Spleen (tissue), 11 donors: Measurements from ENCODE around the gene MRPS31. TPM values are rescaled to one million over a fixed set of nuclear protein-coding genes. Genes with fewer than 3 reads are reported as not detected.
A peak's percentile ranks its signal among the peaks of the same experiment; 100 is the strongest.
"Not testable (repeated sequence)": the region's sequence is repeated elsewhere in the genome, so short reads cannot be mapped to it uniquely, and the experiment has no call there.

Source experiments
- DNase-seq: peaks from one replicate; pipeline ENCODE4 v3.0.0-alpha.2; 2020
- H3K27ac ChIP-seq, 8 donors: fragments of 200-600 bp; sonication (generic) in 7 of 8; 1 replicate in 4 of 8; 2 replicates in 4 of 8; pipeline versions ENCODE4 v1.5.0 to v1.8.0; 2016 to 2021; ENCODE audit warnings: inconsistent platforms in 4 of 8, mild to moderate bottlenecking in 4 of 8, moderate library complexity in 1 of 8
- H3K27me3 ChIP-seq, 7 donors: fragments of 200-600 bp; sonication (generic) in 6 of 7; replicated peaks in 1 of 7; 1 replicate in 4 of 7; 2 replicates in 3 of 7; pipeline versions ENCODE4 v1.5.0 to v1.8.0; 2016 to 2021; ENCODE audit warnings: inconsistent platforms in 3 of 7, mild to moderate bottlenecking in 1 of 7
- H3K36me3 ChIP-seq, 6 donors: fragments of 200-600 bp; sonication (generic) in 5 of 6; 1 replicate in 4 of 6; 2 replicates in 2 of 6; pipeline versions ENCODE4 v1.5.0 to v1.8.0; 2016 to 2021; ENCODE audit warnings: inconsistent platforms in 2 of 6
- H3K4me1 ChIP-seq, 6 donors: fragments of 200-600 bp; sonication (generic) in 5 of 6; 1 replicate in 3 of 6; 2 replicates in 3 of 6; pipeline versions ENCODE4 v1.5.0 to v1.8.0; 2016 to 2021; ENCODE audit warnings: inconsistent platforms in 3 of 6
- H3K4me3 ChIP-seq, 8 donors: fragments of 200-600 bp; sonication (generic) in 7 of 8; 1 replicate in 4 of 8; 2 replicates in 4 of 8; pipeline versions ENCODE4 v1.5.0 to v1.8.0; 2016 to 2021; ENCODE audit warnings: inconsistent platforms in 4 of 8, mild to moderate bottlenecking in 4 of 8, moderate library complexity in 2 of 8
- H3K9me3 ChIP-seq, 8 donors: fragments of 200-600 bp; sonication (generic) in 7 of 8; 1 replicate in 4 of 8; 2 replicates in 4 of 8; pipeline versions ENCODE4 v1.5.0 to v1.8.0; 2016 to 2021; ENCODE audit warnings: inconsistent platforms in 4 of 8
- CTCF ChIP-seq, 11 experiments: fragments of 200-600 bp in 7 of 11; fragments of 450-650 bp in 4 of 11; sonication (generic) in 4 of 11; IDR thresholded peaks in 8 of 11; conservative IDR thresholded peaks in 3 of 11; 1 replicate in 7 of 11; 2 replicates in 4 of 11; pipeline versions ENCODE4 v1.4.0 to v1.8.0; 2016 to 2021; ENCODE audit warnings: antibody characterized with exemption in 11 of 11, inconsistent platforms in 4 of 11, mild to moderate bottlenecking in 1 of 11
- POLR2A ChIP-seq, 3 donors: fragments of 450-650 bp; IDR thresholded peaks; one replicate each; pipeline ENCODE4 v1.5.1; 2017; ENCODE audit warnings: antibody characterized with exemption in 3 of 3, mild to moderate bottlenecking in 1 of 3
- POLR2AphosphoS5 ChIP-seq, 3 donors: sonication (generic); formaldehyde crosslinking; IDR thresholded peaks; one replicate each; pipeline ENCODE4 v1.5.1; 2017; ENCODE audit warnings: antibody characterized with exemption in 3 of 3
- WGBS, 5 donors: extraction: QIAGEN DNeasy Blood & Tissue Kit in 3 of 5; methylation state at CpG; one replicate each; pipeline versions ENCODE4 v1.1.5 to v1.1.7; 2013 to 2018; 5-methylcytosine and 5-hydroxymethylcytosine counted together
- intact Hi-C: fragments of 100-400 bp; cut with DNase I; formaldehyde crosslinking; loops from one replicate; pipeline ENCODE4 v1.15.0; 2023; ENCODE audit warnings: low total_unique reads
- polyA plus RNA-seq, 3 donors: library from polyadenylated mRNA; stranded (reverse); fragments of 200-250 nt; gene quantifications; one replicate each; pipeline ENCODE4 v1.2.1, GENCODE V29; 2013
- total RNA-seq, 7 donors: library from RNA; depleted of rRNA in 3 of 7; stranded (reverse); fragments of >200 nt in 3 of 7; fragmentation: NEBNext Ultra II Directional in 4 of 7; extraction: Animal tissue kit (Norgen Biotek cat#: 25700) in 4 of 7; gene quantifications; one replicate each; pipeline versions ENCODE4 v1.1.0 to v1.2.1, GENCODE V29; 2016 to 2021
- donor health status: healthy with polysubstance abuse.
- donor health status: DM: no; HTN: no; CAD: no; lungs with moderate emphysema.
- donor health status: DM: no; HTN: no; CAD: no.
- donor health status: Bipolar disorder and iron deficiency.
- donor health status: healthy.
- donor health status: DM: no; HTN: no; CAD: no.
- donor health status: DM: yes; HTN: yes; CAD: no.

MRPS31 gene
- total and polyA plus RNA-seq, 10 donors: 16.8 to 33.2 (median 28.1) TPM

- Histone ChIP-seq H3K36me3 (peaks cover 3 to 97% (median 47%) of the 10 kb centered on the region in 6 donors), H3K4me3 (no peak overlapping the region), H3K27me3 (no peaks in the 10 kb centered on the region), H3K9me3 (no peaks in the 10 kb centered on the region), H3K4me1 (no peaks in the 10 kb centered on the region), H3K27ac (no peak overlapping the region)
- TF ChIP-seq CTCF (IDR thresholded peaks at IDR 0.05 in 8 of 11, conservative IDR thresholded peaks at IDR 0.05 in 3 of 11) (no peak), POLR2A (IDR thresholded peaks at IDR 0.05) (no peak), POLR2AphosphoS5 (IDR thresholded peaks at IDR 0.05) (no peak)
- WGBS, 5 donors: 83 to 93% (median 92%) methylated on average over 1 of the region's 1 CpG
- intact Hi-C loops: no loop called here
- DNase-seq: no peak
Measured at GRCh38 chr13:40749327-40749726, 21.7 kb downstream of the MRPS31 start.

- H3K4me1 ChIP-seq, H3K9me3 ChIP-seq, DNase-seq, intact Hi-C loops, H3K27ac ChIP-seq, H3K27me3 ChIP-seq: not testable (repeated sequence)
- H3K4me3 ChIP-seq: peak overlapping the region in 1 of 8 donors; percentile 33
- 68 to 78% (median 76%) methylated on average over 6 to 11 of the region's 11 CpGs for WGBS, 5 donors
- peaks cover 0 to 44% (median 2%) of the 10 kb centered on the region in 6 donors for H3K36me3 ChIP-seq
Measured at GRCh38 chr13:40735232-40735548, 35.8 kb downstream of the MRPS31 start.

- Histone ChIP-seq H3K36me3 (peaks cover 0 to 49% (median 7%) of the 10 kb centered on the region in 6 donors), H3K4me3 (peak overlapping the region in 1 of 8 donors; percentile 33)
- 88 to 96% (median 94%) methylated on average over 24 of the region's 24 CpGs for WGBS, 5 donors
- intact Hi-C loops, H3K9me3 ChIP-seq, H3K27me3 ChIP-seq, H3K27ac ChIP-seq, DNase-seq, H3K4me1 ChIP-seq: not testable (repeated sequence)
Measured at GRCh38 chr13:40734536-40735231, 36.3 kb downstream of the MRPS31 start.

- Histone ChIP-seq H3K4me3 (no peak overlapping the region), H3K27ac (no peak overlapping the region), H3K4me1 (no peaks in the 10 kb centered on the region), H3K36me3 (peaks cover 0 to 70% (median 24%) of the 10 kb centered on the region in 6 donors), H3K9me3 (no peaks in the 10 kb centered on the region), H3K27me3 (no peaks in the 10 kb centered on the region)
- WGBS, 5 donors: 75 to 92% (median 83%) methylated on average over 1 of the region's 1 CpG
- intact Hi-C loops: no loop called here
- TF ChIP-seq POLR2AphosphoS5 (IDR thresholded peaks at IDR 0.05) (no peak), POLR2A (IDR thresholded peaks at IDR 0.05) (no peak), CTCF (IDR thresholded peaks at IDR 0.05 in 8 of 11, conservative IDR thresholded peaks at IDR 0.05 in 3 of 11) (no peak)
- no peak for DNase-seq
Measured at GRCh38 chr13:40732658-40733057, 38.3 kb downstream of the MRPS31 start.

- TF ChIP-seq CTCF (IDR thresholded peaks at IDR 0.05 in 8 of 11, conservative IDR thresholded peaks at IDR 0.05 in 3 of 11): no peak
- TF ChIP-seq POLR2A (IDR thresholded peaks at IDR 0.05): no peak
- TF ChIP-seq POLR2AphosphoS5 (IDR thresholded peaks at IDR 0.05): no peak
- intact Hi-C loops: no loop called here
- no peak for DNase-seq
- Histone ChIP-seq H3K27me3 (no peaks in the 10 kb centered on the region), H3K4me1 (no peaks in the 10 kb centered on the region), H3K9me3 (no peaks in the 10 kb centered on the region), H3K4me3 (no peak overlapping the region), H3K36me3 (peaks cover 0 to 92% (median 28%) of the 10 kb centered on the region in 6 donors), H3K27ac (no peak overlapping the region)
- WGBS, 5 donors: 95 to 98% (median 97%) methylated on average over 6 of the region's 6 CpGs
Measured at GRCh38 chr13:40728595-40728994, 42.4 kb downstream of the MRPS31 start.

GRCh38 chr13:40714433-40714832 lies 56.6 kb downstream of the MRPS31 start:
- Histone ChIP-seq H3K36me3 (peaks cover 0 to 64% (median 18%) of the 10 kb centered on the region in 6 donors), H3K9me3 (peaks cover 0 to 41% (median 34%) of the 10 kb centered on the region in 8 donors)
- H3K4me3 ChIP-seq, DNase-seq, H3K4me1 ChIP-seq, H3K27ac ChIP-seq, intact Hi-C loops, H3K27me3 ChIP-seq: not testable (repeated sequence)
- WGBS, 5 donors: no CpG with 5 or more reads among the region's 1 CpG
